G401 (cell line): Measurements from ENCODE around the gene NTM. TPM values are rescaled to one million over a fixed set of nuclear protein-coding genes. Genes with fewer than 3 reads are reported as not detected.
"Not testable (repeated sequence)": the region's sequence is repeated elsewhere in the genome, so short reads cannot be mapped to it uniquely, and the experiment has no call there.

ENCODE experiments used
- DNase-seq: peaks from one replicate; pipeline ENCODE4 v3.0.0-alpha.2; 2015; ENCODE audit warnings: low spot score
- in situ Hi-C: cut with HindIII; loops from 2 replicates; pipeline ENCODE4 v1.10.0; 2016; ENCODE audit warnings: low sequenced_read_pairs, mixed read lengths
- total RNA-seq: library from RNA; depleted of rRNA; stranded (reverse); fragments of >200 nt; shearing (Covaris generic); gene quantifications from 2 replicates; pipeline ENCODE4 v1.2.3, GENCODE V29; 2014

Gene NTM
- total RNA-seq, 1 experiment from 2014 or later, result 11.4 TPM

- in situ Hi-C loops, result no loop called here
- DNase-seq, result no peak
Measured at GRCh38 chr11:132058211-132058772, 687.9 kb downstream of the NTM start.

- in situ Hi-C loops, result no loop called here
- DNase-seq, result no peak
Measured at GRCh38 chr11:132060567-132060966, 690.2 kb downstream of the NTM start.

DNA sequence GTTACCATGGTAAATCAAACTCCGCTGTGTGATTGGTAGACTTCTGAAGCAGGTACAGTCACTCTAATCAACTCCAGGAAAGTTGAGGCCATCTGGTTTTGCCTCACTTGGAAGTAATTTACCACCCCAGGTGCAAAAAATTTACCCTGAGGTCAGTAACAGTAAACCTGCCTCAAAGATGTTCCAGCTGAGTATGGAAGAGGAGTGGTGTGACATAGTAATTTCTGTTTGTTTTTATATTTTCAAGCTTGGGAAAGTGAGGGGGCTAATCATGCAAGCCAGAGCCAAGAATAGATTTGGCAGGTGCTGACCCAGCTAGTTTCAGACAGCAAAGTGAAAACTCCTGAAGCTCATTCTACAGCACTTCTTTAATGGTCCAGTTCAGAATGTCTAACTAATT lies 691.6 kb downstream of the NTM start:
- in situ Hi-C loops, result no loop called here
- DNase-seq, result no peak

DNA sequence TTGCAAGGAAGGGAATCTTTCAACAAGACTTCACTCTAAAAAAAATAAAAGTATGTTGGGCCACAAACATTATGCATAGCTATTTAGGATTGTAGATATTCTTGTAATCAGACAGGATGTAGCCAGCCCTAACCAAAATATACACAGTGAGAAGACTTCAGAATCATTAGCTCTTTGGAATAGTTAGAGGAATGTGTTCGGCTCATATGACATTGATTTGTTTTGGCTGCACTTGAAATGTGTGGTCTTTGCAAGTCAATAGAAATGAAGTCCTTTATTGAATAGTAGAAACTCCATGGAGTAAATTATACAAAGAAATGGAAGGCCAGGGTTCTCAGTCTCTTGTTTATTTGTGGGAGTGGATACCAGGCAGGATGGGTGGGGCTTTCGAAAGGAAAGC lies 692.1 kb downstream of the NTM start:
- in situ Hi-C loops, result no loop called here
- no peak for DNase-seq

- no peak for DNase-seq
- in situ Hi-C loops, result no loop called here
Measured at GRCh38 chr11:132064987-132065620, 694.7 kb downstream of the NTM start.

DNA sequence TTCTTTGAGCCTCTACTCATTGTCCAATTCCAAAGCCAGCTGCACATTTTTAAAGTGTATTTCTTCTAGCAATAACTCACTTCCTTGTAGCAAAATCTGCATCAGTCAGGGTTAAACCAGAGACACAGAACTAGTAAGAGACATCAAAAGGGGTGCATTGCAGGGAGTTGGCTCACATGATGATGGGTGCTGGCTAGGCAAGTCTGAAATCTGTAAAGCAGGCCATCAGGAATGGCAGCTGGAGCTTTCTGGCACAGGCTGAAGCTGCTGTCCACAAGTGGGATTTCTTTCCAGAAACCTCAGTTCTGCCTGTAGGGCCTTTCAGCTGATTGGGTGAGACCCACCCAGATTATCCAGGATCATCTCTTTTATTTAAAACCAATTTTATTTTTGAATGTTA lies 698.1 kb downstream of the NTM start:
- DNase-seq, result peak; percentile 16
- in situ Hi-C loops, result no loop called here

DNA sequence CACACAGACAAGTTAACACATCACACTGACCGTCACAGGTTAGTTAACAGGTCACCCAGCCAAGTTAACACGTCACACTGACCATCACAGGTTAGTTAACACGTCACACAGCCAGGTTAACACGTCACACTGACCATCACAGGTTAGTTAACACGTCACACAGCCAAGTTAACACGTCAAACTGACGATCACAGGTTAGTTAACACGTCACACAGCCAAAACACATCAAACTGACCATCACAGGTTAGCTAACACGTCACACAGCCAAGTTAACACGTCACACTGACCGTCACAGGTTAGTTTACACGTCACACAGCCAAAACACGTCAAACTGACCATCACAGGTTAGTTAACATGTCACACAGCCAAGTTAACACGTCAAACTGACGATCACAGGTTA lies 699.2 kb downstream of the NTM start:
- in situ Hi-C loops, result not testable (repeated sequence)

GRCh38 chr11:132070907-132071306 lies 700.5 kb downstream of the NTM start:
- in situ Hi-C loops, DNase-seq: not testable (repeated sequence)

More for the DNA sequence above, 699.2 kb downstream of the NTM start:
- not testable (repeated sequence) for DNase-seq

- in situ Hi-C loops, result no loop called here
- peak; percentile 28 for DNase-seq
Measured at GRCh38 chr11:132072044-132072857, 701.8 kb downstream of the NTM start.

- peak; percentile 54 for DNase-seq
Measured at GRCh38 chr11:132072858-132073211, 702.4 kb downstream of the NTM start.

DNA sequence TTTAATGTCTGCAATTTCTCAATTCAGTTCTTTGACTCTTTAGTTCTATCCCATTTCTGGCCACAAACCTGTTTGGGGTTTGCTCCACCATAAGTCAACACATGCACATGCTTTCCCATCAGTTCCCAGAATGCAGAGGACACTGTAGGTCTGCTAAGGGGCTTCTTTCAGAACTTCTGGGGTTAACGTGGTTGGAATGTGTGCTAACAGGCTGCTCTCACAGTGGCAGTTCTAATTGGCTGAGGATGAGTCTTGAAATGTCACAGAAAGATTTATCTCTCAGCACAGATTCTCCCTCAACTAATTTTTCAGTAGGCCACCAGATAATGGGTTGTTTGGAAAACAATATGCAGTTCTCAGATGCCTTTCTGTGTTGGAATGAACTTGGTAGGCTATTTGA lies 703.4 kb downstream of the NTM start:
- DNase-seq, result peak; percentile 43
- in situ Hi-C loops, result no loop called here

More at GRCh38 chr11:132072858-132073211, 702.4 kb downstream of the NTM start:
- in situ Hi-C loops, result no loop called here

- DNase-seq, result no peak
- in situ Hi-C loops, result no loop called here
Measured at GRCh38 chr11:132075447-132075846, 705.0 kb downstream of the NTM start.

GRCh38 chr11:132077416-132077815 lies 707.0 kb downstream of the NTM start:
- DNase-seq, result no peak
- in situ Hi-C loops, result no loop called here

DNA sequence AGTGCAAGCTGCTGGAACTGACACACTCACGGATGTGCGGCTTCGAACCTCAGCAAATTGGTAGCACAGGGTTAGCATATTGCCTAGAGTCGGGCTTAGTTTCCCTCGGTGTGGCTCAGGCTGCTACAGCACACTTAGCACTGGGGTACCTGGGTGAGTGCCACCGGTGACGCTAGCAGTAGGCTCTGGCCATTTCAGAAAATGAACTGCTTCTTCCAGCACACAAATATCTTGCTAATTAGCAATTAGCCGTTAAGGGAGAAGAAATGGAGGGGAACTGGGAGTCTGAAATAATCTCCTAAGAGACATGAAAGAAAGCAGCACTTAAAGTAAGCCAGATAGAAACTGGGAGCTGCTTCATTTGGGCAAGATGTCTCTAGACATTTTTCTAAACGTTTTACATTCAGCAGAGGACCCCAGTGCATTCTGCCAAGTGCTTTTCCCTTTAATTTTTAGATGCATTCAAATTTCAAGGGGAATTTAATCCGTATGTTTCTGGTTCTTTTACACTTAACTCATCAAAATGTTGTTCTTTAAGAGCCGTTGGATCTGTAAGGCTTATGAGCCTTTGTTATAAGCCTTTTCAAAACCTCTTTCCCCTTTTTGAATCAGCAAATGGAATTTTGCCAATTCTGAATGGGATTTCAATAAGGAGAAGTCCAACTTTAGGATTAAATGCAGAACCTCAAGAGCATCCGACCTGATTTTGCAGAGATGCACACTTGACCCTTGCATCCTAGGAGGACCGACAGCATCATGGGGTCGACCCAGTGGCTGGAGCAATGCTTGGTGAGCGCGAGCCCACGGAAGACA lies 708.1 kb downstream of the NTM start:
- DNase-seq, result peak; percentile 93
- in situ Hi-C loops, result no loop called here

GRCh38 chr11:132080127-132080526 lies 709.7 kb downstream of the NTM start:
- in situ Hi-C loops, result no loop called here
- DNase-seq, result peak; percentile 71

DNA sequence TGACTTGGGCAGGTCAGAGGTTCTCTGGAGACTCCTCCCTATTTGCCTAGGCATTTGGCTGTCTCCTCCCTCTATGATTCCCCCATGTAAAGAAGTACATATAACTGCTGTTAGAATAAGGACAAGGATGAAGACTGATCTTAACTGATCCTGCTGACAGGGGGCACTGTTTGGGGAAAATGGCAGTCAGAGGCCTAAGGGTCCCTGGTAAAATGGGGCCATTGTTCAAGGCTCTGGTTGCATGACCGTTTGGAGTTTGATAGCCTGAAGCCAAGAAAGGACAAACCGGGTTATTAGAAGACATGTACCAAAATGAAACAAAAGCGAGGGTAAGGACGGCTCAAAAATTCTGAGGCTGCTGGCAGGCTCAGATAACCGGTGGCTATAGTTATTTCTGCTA lies 712.2 kb downstream of the NTM start:
- no peak for DNase-seq
- in situ Hi-C loops, result no loop called here

DNA sequence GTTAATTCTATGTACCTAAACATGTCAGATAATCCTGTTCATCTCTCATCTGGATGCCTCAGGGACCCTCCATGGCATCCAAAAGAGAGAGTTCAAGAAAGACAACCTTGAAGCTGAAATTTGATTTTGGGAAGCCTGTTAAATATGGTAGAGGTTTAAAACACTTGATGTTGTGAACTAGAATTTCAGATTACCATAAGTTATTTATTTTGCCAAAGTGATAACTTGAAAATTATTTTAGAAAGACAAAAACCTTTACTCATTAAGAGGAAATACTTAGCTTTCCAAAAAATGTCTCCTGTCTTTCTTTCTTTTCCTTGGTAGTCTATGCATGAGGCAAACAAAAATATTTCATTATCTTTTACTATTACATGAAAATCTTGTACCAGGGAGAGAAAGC lies 714.0 kb downstream of the NTM start:
- DNase-seq, result no peak
- in situ Hi-C loops, result no loop called here

GRCh38 chr11:132087148-132087547 lies 716.7 kb downstream of the NTM start:
- in situ Hi-C loops, result no loop called here

GRCh38 chr11:132088551-132088950 lies 718.1 kb downstream of the NTM start:
- no peak for DNase-seq
- in situ Hi-C loops, result no loop called here

More at GRCh38 chr11:132087148-132087547, 716.7 kb downstream of the NTM start:
- no peak for DNase-seq
